HepG2 (cell line): ENCODE measurements around the gene CUL4B. TPM values are rescaled to one million over a fixed set of nuclear protein-coding genes. Genes with fewer than 3 reads are reported as not detected.

ENCODE experiments used
- ARID5B ChIP-seq: IDR thresholded peaks from 2 replicates; pipeline ENCODE4 v1.4.0; 2020; ENCODE audit warnings: mild to moderate bottlenecking, missing genetic modification reagents
- ATF4 ChIP-seq, 2 experiments: fragments of 450-650 bp in 1 of 2; sonication (generic) in 1 of 2; formaldehyde crosslinking; IDR thresholded peaks; 2 replicates each; pipeline versions ENCODE4 v1.5.0 to v1.8.0; 2020 to 2022; ENCODE audit warnings: mild to moderate bottlenecking in 1 of 2, missing genetic modification reagents in 1 of 2
- HCFC1 ChIP-seq: fragments of 150-350 bp; IDR thresholded peaks from 2 replicates; pipeline ENCODE4 v1.6.1; 2014; ENCODE audit warnings: low read depth, low read length
- MXD1 ChIP-seq: sonication (generic); formaldehyde crosslinking; IDR thresholded peaks from 2 replicates; pipeline ENCODE4 v1.4.0; 2020; ENCODE audit warnings: mild to moderate bottlenecking, missing genetic modification reagents
- MYC ChIP-seq: sonication (generic); formaldehyde crosslinking; IDR thresholded peaks from 2 replicates; pipeline ENCODE4 v1.9.0; 2021; ENCODE audit warnings: missing genetic modification reagents, borderline replicate concordance
- NAIF1 ChIP-seq: sonication (generic); formaldehyde crosslinking; IDR thresholded peaks from 2 replicates; pipeline ENCODE4 v1.5.0; 2020; ENCODE audit warnings: mild to moderate bottlenecking, missing genetic modification reagents, borderline replicate concordance
- NFAT5 ChIP-seq: sonication (generic); formaldehyde crosslinking; IDR thresholded peaks from 2 replicates; pipeline ENCODE4 v1.4.0; 2020; ENCODE audit warnings: missing genetic modification reagents
- ZNF143 ChIP-seq: sonication (generic); formaldehyde crosslinking; IDR thresholded peaks from 2 replicates; pipeline ENCODE4 v1.4.0; 2020; ENCODE audit warnings: missing genetic modification reagents
- ZNF205 ChIP-seq: IDR thresholded peaks from 2 replicates; pipeline ENCODE4 v1.6.1; 2018; ENCODE audit warnings: missing biosample characterization, missing genetic modification reagents
- ZNF260 ChIP-seq: sonication (generic); formaldehyde crosslinking; IDR thresholded peaks from 2 replicates; pipeline ENCODE4 v1.4.0; 2020; ENCODE audit warnings: missing genetic modification reagents, low read depth, mild to moderate bottlenecking, borderline replicate concordance
- ZNF441 ChIP-seq: sonication (generic); formaldehyde crosslinking; IDR thresholded peaks from 2 replicates; pipeline ENCODE4 v1.7.0; 2021; ENCODE audit warnings: missing genetic modification reagents, borderline replicate concordance
- ZNF512 ChIP-seq: sonication (generic); formaldehyde crosslinking; IDR thresholded peaks from 2 replicates; pipeline ENCODE4 v1.4.0; 2020; ENCODE audit warnings: mild to moderate bottlenecking, missing genetic modification reagents
- ZNF7 ChIP-seq: IDR thresholded peaks from 2 replicates; pipeline ENCODE4 v1.6.1; 2016; ENCODE audit warnings: missing biosample characterization, missing genetic modification reagents
- ZNF788 ChIP-seq: sonication (generic); formaldehyde crosslinking; IDR thresholded peaks from 2 replicates; pipeline ENCODE4 v1.5.0; 2020; ENCODE audit warnings: mild to moderate bottlenecking, missing genetic modification reagents, borderline replicate concordance
- polyA plus RNA-seq, 8 experiments: library from polyadenylated mRNA; depleted of rRNA in 3 of 8; stranded (reverse) in 7 of 8; unstranded in 1 of 8; fragments of >200 nt; fragmentation: Illumina TruSeq in 4 of 8; extraction: Trizol in 4 of 8; gene quantifications; 2 replicates each; pipeline versions ENCODE4 v1.2.1 to v1.2.3, GENCODE V29; 2011 to 2016; ENCODE audit warnings: low read depth in 4 of 8, missing spikeins in 1 of 8, mixed read lengths in 1 of 8; ENCODE audit not compliant: insufficient read depth in 1 of 8
- total RNA-seq, 5 experiments: library from RNA; depleted of rRNA; stranded (reverse); fragments of >200 nt; fragmentation: Illumina TruSeq; extraction: Trizol; gene quantifications; 2 replicates each; pipeline ENCODE4 v1.2.3, GENCODE V29; 2016; ENCODE audit warnings: low read depth in 1 of 5

The CUL4B gene
- total and polyA plus RNA-seq, 2 of the 13 experiments (the other 11 are each of a cell fraction or from before 2014, with no cell fraction given): 21.6 to 28.5 TPM

GRCh38 chrX:120560842-120561633 is at the start of gene CUL4B (continued):
- TF ChIP-seq ARID5B (CRISPR knock-in tag) (no peak), ZNF205 (CRISPR knock-in tag) (no peak), ZNF7 (CRISPR knock-in tag) (no peak), ZNF788 (CRISPR knock-in tag) (no peak), NFAT5 (CRISPR knock-in tag) (no peak), ATF4 (CRISPR knock-in tag; IDR thresholded peaks at IDR 0.05) (peak in 1 of 2 experiments; percentile 43; a peak in 1 of 4 replicates), ZNF260 (CRISPR knock-in tag) (no peak), HCFC1 (no peak), NAIF1 (CRISPR knock-in tag) (no peak), ZNF512 (CRISPR knock-in tag) (no peak), ZNF441 (CRISPR knock-in tag) (no peak), MXD1 (CRISPR knock-in tag) (no peak), ZNF143 (CRISPR knock-in tag) (no peak), MYC (CRISPR knock-in tag) (0 out of 2 replicates have a peak, but pooled peaks have one; percentile 58)
